KMS-11 (cell line): ENCODE data around the gene STAG3.
"Not testable (repeated sequence)": the region's sequence is repeated elsewhere in the genome, so short reads cannot be mapped to it uniquely, and the experiment has no call there.

Source experiments
- H2AFZ ChIP-seq: fragments of 200-600 bp; sonication (generic); 2 replicates; pipeline ENCODE4 v1.6.1; 2016; ENCODE audit warnings: antibody characterized with exemption, mixed run types, low read depth
- H3K27ac ChIP-seq: fragments of 200-600 bp; sonication (generic); 2 replicates; pipeline ENCODE4 v1.6.1; 2016; ENCODE audit warnings: mild to moderate bottlenecking, mixed run types
- H3K27me3 ChIP-seq: fragments of 200-600 bp; sonication (generic); 2 replicates; pipeline ENCODE4 v1.6.1; 2017; ENCODE audit warnings: mild to moderate bottlenecking, low read depth, mixed run types, moderate library complexity; ENCODE audit not compliant: insufficient read depth
- H3K36me3 ChIP-seq: fragments of 200-600 bp; sonication (generic); 2 replicates; pipeline ENCODE4 v1.6.1; 2017; ENCODE audit warnings: mild to moderate bottlenecking, mixed run types; ENCODE audit not compliant: insufficient read depth
- H3K4me1 ChIP-seq: fragments of 200-600 bp; sonication (generic); 2 replicates; pipeline ENCODE4 v1.6.1; 2016; ENCODE audit warnings: mild to moderate bottlenecking, low read depth, mixed run types; ENCODE audit not compliant: poor library complexity, severe bottlenecking
- H3K4me2 ChIP-seq: fragments of 200-600 bp; sonication (generic); 2 replicates; pipeline ENCODE4 v1.7.0; 2016; ENCODE audit warnings: mild to moderate bottlenecking, mixed run types
- H3K4me3 ChIP-seq: fragments of 200-600 bp; sonication (generic); IDR thresholded peaks from 2 replicates; pipeline ENCODE4 v1.6.1; 2017; ENCODE audit warnings: low read depth, low read length, mixed read lengths; ENCODE audit not compliant: insufficient read depth
- H3K79me2 ChIP-seq: fragments of 200-600 bp; sonication (generic); 2 replicates; pipeline ENCODE4 v1.6.1; 2016; ENCODE audit warnings: low read depth, mixed run types; ENCODE audit not compliant: insufficient read depth
- H3K9ac ChIP-seq: fragments of 200-600 bp; sonication (generic); 2 replicates; pipeline ENCODE4 v1.6.1; 2016; ENCODE audit warnings: mild to moderate bottlenecking, mixed run types
- H4K20me1 ChIP-seq: fragments of 200-600 bp; sonication (generic); 2 replicates; pipeline ENCODE4 v1.6.1; 2016; ENCODE audit warnings: mild to moderate bottlenecking, mixed run types; ENCODE audit not compliant: insufficient read depth
- TF ChIP-seq, protein P1 (sequence below): fragments of 200-600 bp; sonication (generic); conservative IDR thresholded peaks from 2 replicates; pipeline ENCODE4 v1.6.1; 2017; ENCODE audit warnings: low read depth, mild to moderate bottlenecking, antibody characterized with exemption, low read length, moderate library complexity, mixed read lengths

Gene STAG3

DNA sequence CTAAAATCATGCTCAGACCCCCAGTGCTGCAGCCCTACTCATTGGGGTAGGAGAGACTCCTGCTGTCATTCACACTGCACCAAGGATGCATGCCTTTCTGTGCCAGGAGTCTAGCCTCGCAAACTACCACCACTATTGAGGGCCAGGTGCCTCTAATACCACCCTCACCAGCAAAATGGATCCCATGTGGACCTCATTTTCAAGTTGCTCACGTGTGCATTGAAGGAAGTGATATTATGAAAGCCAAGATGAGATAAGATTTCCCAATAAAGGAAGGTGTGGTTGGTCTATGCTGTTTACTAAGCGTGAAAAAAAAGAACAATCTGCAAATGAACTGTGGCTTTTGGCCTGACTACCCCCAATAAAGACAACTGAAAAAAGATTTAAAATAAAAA is 36.2 kb upstream of the STAG3 start:
- TF ChIP-seq, protein P1, sequence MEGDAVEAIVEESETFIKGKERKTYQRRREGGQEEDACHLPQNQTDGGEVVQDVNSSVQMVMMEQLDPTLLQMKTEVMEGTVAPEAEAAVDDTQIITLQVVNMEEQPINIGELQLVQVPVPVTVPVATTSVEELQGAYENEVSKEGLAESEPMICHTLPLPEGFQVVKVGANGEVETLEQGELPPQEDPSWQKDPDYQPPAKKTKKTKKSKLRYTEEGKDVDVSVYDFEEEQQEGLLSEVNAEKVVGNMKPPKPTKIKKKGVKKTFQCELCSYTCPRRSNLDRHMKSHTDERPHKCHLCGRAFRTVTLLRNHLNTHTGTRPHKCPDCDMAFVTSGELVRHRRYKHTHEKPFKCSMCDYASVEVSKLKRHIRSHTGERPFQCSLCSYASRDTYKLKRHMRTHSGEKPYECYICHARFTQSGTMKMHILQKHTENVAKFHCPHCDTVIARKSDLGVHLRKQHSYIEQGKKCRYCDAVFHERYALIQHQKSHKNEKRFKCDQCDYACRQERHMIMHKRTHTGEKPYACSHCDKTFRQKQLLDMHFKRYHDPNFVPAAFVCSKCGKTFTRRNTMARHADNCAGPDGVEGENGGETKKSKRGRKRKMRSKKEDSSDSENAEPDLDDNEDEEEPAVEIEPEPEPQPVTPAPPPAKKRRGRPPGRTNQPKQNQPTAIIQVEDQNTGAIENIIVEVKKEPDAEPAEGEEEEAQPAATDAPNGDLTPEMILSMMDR = no peak
- H3K4me1 ChIP-seq = no peaks in the 10 kb centered on the region
- H4K20me1 ChIP-seq = no peaks in the 10 kb centered on the region
- no peaks in the 10 kb centered on the region for H3K27me3 ChIP-seq
- H2AFZ ChIP-seq = peak overlapping the region; percentile 14; the same call in 1 of the 2 replicates
- no peak overlapping the region for H3K4me2 ChIP-seq
- no peaks in the 10 kb centered on the region for H3K36me3 ChIP-seq
- H3K4me3 ChIP-seq = no peak overlapping the region
- H3K9ac ChIP-seq = no peak overlapping the region
- H3K79me2 ChIP-seq = no peaks in the 10 kb centered on the region
- no peak overlapping the region for H3K27ac ChIP-seq

DNA sequence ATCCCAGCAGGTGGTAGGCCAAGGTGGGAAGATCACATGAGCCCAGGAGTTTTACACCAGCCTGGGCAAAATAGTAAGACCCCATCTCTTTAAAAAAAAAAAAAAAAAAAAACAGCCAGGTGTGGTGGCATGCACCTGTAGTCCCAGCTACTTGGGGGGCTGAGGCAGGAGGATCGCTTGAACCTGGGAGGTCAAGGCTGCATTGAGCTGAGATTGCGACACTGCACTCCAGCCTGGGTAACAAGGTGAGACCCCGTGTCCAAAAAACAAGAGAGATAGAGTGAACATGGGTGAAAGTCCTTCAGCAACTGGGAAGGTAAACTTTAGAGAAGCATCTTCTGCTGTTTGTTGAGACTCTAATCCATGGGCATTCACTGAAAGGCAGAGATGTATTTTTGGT is 35.3 kb upstream of the STAG3 start:
- Histone ChIP-seq H3K9ac (no peak overlapping the region), H3K4me1 (no peaks in the 10 kb centered on the region), H4K20me1 (no peaks in the 10 kb centered on the region), H3K27ac (no peak overlapping the region), H3K27me3 (no peaks in the 10 kb centered on the region), H3K4me3 (no peak overlapping the region), H3K36me3 (no peaks in the 10 kb centered on the region), H3K79me2 (no peaks in the 10 kb centered on the region), H2AFZ (no peak overlapping the region), H3K4me2 (no peak overlapping the region)
- TF ChIP-seq, protein P1 = no peak

DNA sequence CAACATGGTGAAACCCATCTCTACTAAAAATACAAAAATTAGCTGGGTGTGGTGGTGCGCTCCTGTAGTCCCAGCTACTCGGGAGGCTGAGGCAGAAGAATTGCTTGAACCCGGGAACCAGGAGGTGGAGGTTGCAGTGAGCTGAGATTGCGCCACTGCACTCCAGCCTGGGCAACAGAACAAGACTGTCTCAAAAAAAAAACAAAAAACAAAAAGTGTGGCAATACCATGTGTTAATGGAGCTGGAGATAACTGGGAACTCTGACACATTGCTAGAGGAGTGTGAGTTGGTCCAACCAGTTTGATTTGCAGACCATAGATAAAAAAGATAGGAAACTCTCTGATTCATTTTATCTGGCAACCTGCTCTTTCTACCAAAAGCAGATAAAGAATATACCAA is 31.4 kb upstream of the STAG3 start:
- H3K36me3 ChIP-seq, H3K9ac ChIP-seq, H3K27me3 ChIP-seq, H3K4me2 ChIP-seq, H3K79me2 ChIP-seq, H4K20me1 ChIP-seq, H3K27ac ChIP-seq, H3K4me3 ChIP-seq, H2AFZ ChIP-seq: not testable (repeated sequence)
- peaks cover 15% of the 10 kb centered on the region for H3K4me1 ChIP-seq

- no peak overlapping the region for H3K9ac ChIP-seq
- TF ChIP-seq, protein P1 = no peak
- H3K79me2 ChIP-seq = no peaks in the 10 kb centered on the region; the same call in 1 of the 2 replicates
Measured at GRCh38 chr7:100147278-100147677, 30.4 kb upstream of the STAG3 start.

DNA sequence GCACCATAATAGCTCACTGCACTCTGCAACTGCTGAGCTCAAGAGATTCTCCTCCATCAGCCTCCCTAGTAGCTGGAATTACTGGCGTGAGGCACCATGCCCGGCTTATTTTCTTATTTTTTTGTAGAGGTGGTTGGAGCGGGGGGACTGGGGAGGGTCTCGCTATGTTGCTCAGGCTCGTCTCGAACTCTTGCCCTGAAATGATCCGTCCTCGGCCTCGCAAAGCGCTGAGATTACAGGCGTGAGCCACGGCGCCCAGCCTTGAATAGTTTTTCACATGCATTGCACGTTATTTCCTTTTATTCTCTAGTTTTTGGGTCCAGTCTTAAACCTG is 29.5 kb upstream of the STAG3 start:
- peak overlapping the region; percentile 18; the same call in 1 of the 2 replicates for H3K9ac ChIP-seq
- no peaks in the 10 kb centered on the region for H3K27me3 ChIP-seq
- TF ChIP-seq, protein P1 = no peak
- H3K36me3 ChIP-seq = no peaks in the 10 kb centered on the region
- peaks cover 15% of the 10 kb centered on the region for H3K4me1 ChIP-seq
- H3K27ac ChIP-seq = peak overlapping the region; percentile 34; the same call in 1 of the 2 replicates
- H3K4me3 ChIP-seq = no peak overlapping the region
- H3K79me2 ChIP-seq = no peaks in the 10 kb centered on the region; the same call in 1 of the 2 replicates
- no peaks in the 10 kb centered on the region for H4K20me1 ChIP-seq
- peak overlapping the region; percentile 69 for H3K4me2 ChIP-seq
- H2AFZ ChIP-seq = peak overlapping the region; percentile 83

More at GRCh38 chr7:100147278-100147677, 30.4 kb upstream of the STAG3 start:
- no peaks in the 10 kb centered on the region for H4K20me1 ChIP-seq
- no peak overlapping the region for H3K4me2 ChIP-seq
- no peak overlapping the region for H3K27ac ChIP-seq
- H3K4me1 ChIP-seq = peaks cover 15% of the 10 kb centered on the region
- H3K36me3 ChIP-seq = no peaks in the 10 kb centered on the region
- no peak overlapping the region for H3K4me3 ChIP-seq
- no peaks in the 10 kb centered on the region for H3K27me3 ChIP-seq
- H2AFZ ChIP-seq = no peak overlapping the region
